Sigmoid colon (tissue), 7 donors: Measurements from ENCODE around the gene DNAAF1. TPM values are rescaled to one million over a fixed set of nuclear protein-coding genes. Genes with fewer than 3 reads are reported as not detected.

Experiments
- DNase-seq: peaks from one replicate; pipeline ENCODE4 v3.0.0-alpha.2; 2019
- H3K27ac ChIP-seq, 4 donors: fragments of 200-600 bp; sonication (generic); one replicate each; pipeline ENCODE4 v1.5.1; 2016 to 2019; ENCODE audit warnings: mild to moderate bottlenecking in 1 of 4
- H3K27me3 ChIP-seq, 3 donors: fragments of 200-600 bp; sonication (generic); one replicate each; pipeline ENCODE4 v1.5.1; 2019; ENCODE audit warnings: mild to moderate bottlenecking in 1 of 3
- H3K36me3 ChIP-seq, 4 donors: fragments of 200-600 bp; sonication (generic); one replicate each; pipeline ENCODE4 v1.5.1; 2016 to 2019
- H3K4me1 ChIP-seq, 4 donors: fragments of 200-600 bp; sonication (generic); one replicate each; pipeline ENCODE4 v1.5.1; 2017 to 2019
- H3K4me3 ChIP-seq, 4 donors: fragments of 200-600 bp; sonication (generic); one replicate each; pipeline ENCODE4 v1.5.1; 2017 to 2019; ENCODE audit warnings: mild to moderate bottlenecking in 2 of 4, moderate library complexity in 1 of 4
- H3K9me3 ChIP-seq, 4 donors: fragments of 200-600 bp in 3 of 4; sonication (generic) in 3 of 4; one replicate each; pipeline versions ENCODE4 v1.5.1 to v1.6.1; 2013 to 2019
- CTCF ChIP-seq, 4 experiments: fragments of 450-650 bp in 3 of 4; fragments of 200-600 bp in 1 of 4; IDR thresholded peaks; one replicate each; pipeline ENCODE4 v1.5.1; 2016 to 2019; ENCODE audit warnings: antibody characterized with exemption in 4 of 4, mild to moderate bottlenecking in 3 of 4, moderate library complexity in 2 of 4
- EP300 ChIP-seq, 4 donors: sonication (generic); formaldehyde crosslinking; IDR thresholded peaks; one replicate each; pipeline ENCODE4 v1.6.1; 2017; ENCODE audit warnings: antibody characterized with exemption in 4 of 4
- POLR2A ChIP-seq, 2 donors: fragments of 450-650 bp; IDR thresholded peaks; one replicate each; pipeline ENCODE4 v1.6.1; 2016; ENCODE audit warnings: antibody characterized with exemption in 2 of 2, mild to moderate bottlenecking in 2 of 2, moderate library complexity in 2 of 2
- POLR2AphosphoS5 ChIP-seq, 4 donors: sonication (generic); formaldehyde crosslinking; IDR thresholded peaks; one replicate each; pipeline ENCODE4 v1.6.1; 2017; ENCODE audit warnings: antibody characterized with exemption in 4 of 4
- WGBS, 2 donors: extraction: QIAGEN DNeasy Blood & Tissue Kit; methylation state at CpG; one replicate each; pipeline ENCODE4 v1.1.7; 2013; 5-methylcytosine and 5-hydroxymethylcytosine counted together
- intact Hi-C: fragments of 100-400 bp; cut with DNase I; formaldehyde crosslinking; loops from one replicate; pipeline ENCODE4 v1.15.1; 2023
- polyA plus RNA-seq, 3 donors: library from polyadenylated mRNA; stranded (reverse); fragments of 200-250 nt; gene quantifications; one replicate each; pipeline ENCODE4 v1.2.3, GENCODE V29; 2013
- total RNA-seq, 4 donors: library from RNA; depleted of rRNA; stranded (reverse); fragments of >200 nt; gene quantifications; one replicate each; pipeline ENCODE4 v1.1.0, GENCODE V29; 2016
- donor health status: healthy with polysubstance abuse.
- donor health status: Bipolar disorder and iron deficiency.
- donor health status: healthy.

Gene DNAAF1
- total and polyA plus RNA-seq, 7 donors: 0.15 to 0.36 TPM; not detected in 5

- no peak for DNase-seq
- 88 to 91% methylated on average over 11 of the region's 11 CpGs for WGBS, 2 donors
- H3K4me3 ChIP-seq: no peak overlapping the region
- intact Hi-C loops: loop anchor here (10.0 kb wide), 3 partner anchors 301 to 431 kb away; partner anchors contain the start of gene COTL1
- TF ChIP-seq POLR2A (IDR thresholded peaks at IDR 0.05) (no peak), CTCF (IDR thresholded peaks at IDR 0.05) (no peak)
- H3K27ac ChIP-seq: peak overlapping the region in 2 of 4 donors; percentile 17 to 21
- H3K4me1 ChIP-seq: peaks cover 0 to 23% (median 12%) of the 10 kb centered on the region in 4 donors
- H3K36me3 ChIP-seq: peaks cover 0 to 56% (median 42%) of the 10 kb centered on the region in 4 donors
- H3K9me3 ChIP-seq: no peaks in the 10 kb centered on the region
- no peaks in the 10 kb centered on the region for H3K27me3 ChIP-seq
Measured at GRCh38 chr16:84183911-84184591, 38.9 kb downstream of the DNAAF1 start.

GRCh38 chr16:84184775-84185174 lies 39.7 kb downstream of the DNAAF1 start:
- TF ChIP-seq POLR2A (IDR thresholded peaks at IDR 0.05) (no peak), EP300 (IDR thresholded peaks at IDR 0.05) (no peak), CTCF (IDR thresholded peaks at IDR 0.05) (no peak), POLR2AphosphoS5 (IDR thresholded peaks at IDR 0.05) (peak in 1 of 4 donors; percentile 16)
- 91 to 92% methylated on average over 10 of the region's 10 CpGs for WGBS, 2 donors
- Histone ChIP-seq H3K27me3 (no peaks in the 10 kb centered on the region), H3K4me1 (peaks cover 0 to 23% (median 12%) of the 10 kb centered on the region in 4 donors), H3K9me3 (no peaks in the 10 kb centered on the region), H3K36me3 (peaks cover 0 to 49% (median 37%) of the 10 kb centered on the region in 4 donors), H3K4me3 (no peak overlapping the region), H3K27ac (peak overlapping the region in 1 of 4 donors; percentile 21)
- intact Hi-C loops: loop anchor here (5.0 to 10.0 kb wide), 5 partner anchors 123 to 430 kb away; partner anchors contain the start of gene COTL1
- no peak for DNase-seq

GRCh38 chr16:84186685-84187437 lies 41.8 kb downstream of the DNAAF1 start, which contains the start of gene TAF1C:
Gene TAF1C (minus strand): TSS chr16:84187057. CDS start chr16:84184988, 2,069 bp downstream.
- H3K4me3 ChIP-seq: peak within 1 kb of the TSS; percentile 75 to 99 (median 88)
- WGBS, 2 donors: 2% methylated on average over 55 of the region's 55 CpGs
- peaks cover 0 to 28% (median 20%) of the 10 kb centered on the region in 4 donors for H3K36me3 ChIP-seq
- peak; percentile 96 for DNase-seq
- peaks cover 0 to 23% (median 12%) of the 10 kb centered on the region in 4 donors for H3K4me1 ChIP-seq
- peak; percentile 37 to 85 (median 75) for TF ChIP-seq POLR2AphosphoS5 (IDR thresholded peaks at IDR 0.05)
- TF ChIP-seq EP300 (IDR thresholded peaks at IDR 0.05): no peak
- peak; percentile 72 to 98 (median 86) for TF ChIP-seq CTCF (IDR thresholded peaks at IDR 0.05)
- TF ChIP-seq POLR2A (IDR thresholded peaks at IDR 0.05): peak in 1 of 2 donors; percentile 45
- peak within 1 kb of the TSS; percentile 72 to 87 (median 76) for H3K27ac ChIP-seq
- intact Hi-C loops: loop anchor here (1.0 to 10.0 kb wide), 8 partner anchors 42 to 428 kb away; partner anchors contain the start of genes COTL1, DNAAF1, HSDL1 and MBTPS1
- no peaks in the 10 kb centered on the region for H3K9me3 ChIP-seq
- H3K27me3 ChIP-seq: no peaks in the 10 kb centered on the region

- TF ChIP-seq CTCF (IDR thresholded peaks at IDR 0.05) (no peak), POLR2A (IDR thresholded peaks at IDR 0.05) (no peak), POLR2AphosphoS5 (IDR thresholded peaks at IDR 0.05) (no peak), EP300 (IDR thresholded peaks at IDR 0.05) (no peak)
- Histone ChIP-seq H3K9me3 (no peaks in the 10 kb centered on the region), H3K27ac (no peak within 1 kb of the TSS), H3K4me1 (peaks cover 0 to 11% (median 5%) of the 10 kb centered on the region in 4 donors), H3K27me3 (peaks cover 0 to 6% (median 0%) of the 10 kb centered on the region in 3 donors), H3K36me3 (no peaks in the 10 kb centered on the region), H3K4me3 (no peak within 1 kb of the TSS)
- intact Hi-C loops: loop anchor here (5.0 kb wide), 1 partner anchor 224 kb away; the partner anchor contains the start of gene NECAB2
- no peak for DNase-seq
- WGBS, 2 donors: 94% methylated on average over 47 of the region's 47 CpGs
Measured at GRCh38 chr16:84190731-84191388, 45.8 kb downstream of the DNAAF1 start, which contains the start of gene ADAD2. Gene ADAD2 (plus strand): TSS chr16:84191157. CDS start chr16:84191231, 74 bp downstream.
